KBM-7 (cell line): ENCODE data around the gene MRI1.
"Not testable (repeated sequence)": the region's sequence is repeated elsewhere in the genome, so short reads cannot be mapped to it uniquely, and the experiment has no call there.

Experiments used
- DNase-seq: peaks from one replicate; pipeline ENCODE4 v3.0.0-alpha.2; 2015
- in situ Hi-C: fragments of 300-500 bp; cut with MboI; formaldehyde crosslinking; loops from 2 replicates; pipeline ENCODE4 v1.14.3; 2020; ENCODE audit warnings: low sequenced_read_pairs, low pct_unique_long_range_greater_than_20kb, mixed read lengths

Gene MRI1

GRCh38 chr19:13757805-13758772 lies 6.2 kb upstream of the MRI1 start:
- in situ Hi-C loops, result no loop called here
- no peak for DNase-seq

- in situ Hi-C loops, result no loop called here
- DNase-seq, result no peak
Measured at GRCh38 chr19:13758795-13759194, 5.5 kb upstream of the MRI1 start.

GRCh38 chr19:13761423-13761822 lies 2.9 kb upstream of the MRI1 start:
- in situ Hi-C loops, result no loop called here
- DNase-seq, result no peak

GRCh38 chr19:13762635-13763235 lies 1.6 kb upstream of the MRI1 start:
- in situ Hi-C loops, result no loop called here

GRCh38 chr19:13763265-13763664 lies 1.1 kb upstream of the MRI1 start:
- DNase-seq, result no peak
- in situ Hi-C loops, result no loop called here

More at GRCh38 chr19:13762635-13763235, 1.6 kb upstream of the MRI1 start:
- DNase-seq, result no peak

- DNase-seq, result no peak
- in situ Hi-C loops, result no loop called here
Measured at GRCh38 chr19:13764821-13765394, 586 bp downstream of the MRI1 start.

GRCh38 chr19:13765395-13766094 lies 1.2 kb downstream of the MRI1 start:
- in situ Hi-C loops, result no loop called here
- DNase-seq, result peak; percentile 59

GRCh38 chr19:13766095-13766481 lies 1.8 kb downstream of the MRI1 start:
- no peak for DNase-seq
- in situ Hi-C loops, result no loop called here

- no peak for DNase-seq
Measured at GRCh38 chr19:13768510-13768909, 4.2 kb downstream of the MRI1 start.

GRCh38 chr19:13770013-13770635 lies 5.8 kb downstream of the MRI1 start:
- in situ Hi-C loops, result no loop called here
- DNase-seq, result no peak

More at GRCh38 chr19:13768510-13768909, 4.2 kb downstream of the MRI1 start:
- in situ Hi-C loops, result no loop called here

GRCh38 chr19:13774217-13775191 lies 10.2 kb downstream of the MRI1 start, which contains the start of gene C19orf53:
Gene C19orf53 (plus strand): TSS chr19:13774456. CDS start chr19:13774478, 22 bp downstream.
- in situ Hi-C loops, result no loop called here

GRCh38 chr19:13778398-13778797 lies 14.1 kb downstream of the MRI1 start:
- in situ Hi-C loops, result no loop called here

More at GRCh38 chr19:13774217-13775191, 10.2 kb downstream of the MRI1 start, which contains the start of gene C19orf53:
- peak; percentile 91 for DNase-seq

GRCh38 chr19:13778847-13779246 lies 14.5 kb downstream of the MRI1 start:
- in situ Hi-C loops, result no loop called here
- DNase-seq, result no peak

More at GRCh38 chr19:13778398-13778797, 14.1 kb downstream of the MRI1 start:
- DNase-seq, result no peak

GRCh38 chr19:13779794-13780193 lies 15.5 kb downstream of the MRI1 start:
- in situ Hi-C loops, result loop anchor here (10.0 kb wide), 1 partner anchor 65 kb away; no protein-coding TSS in a partner anchor
- DNase-seq, result not testable (repeated sequence)

- DNase-seq, result peak; percentile 32
Measured at GRCh38 chr19:13781547-13781946, 17.2 kb downstream of the MRI1 start.

GRCh38 chr19:13782537-13782936 lies 18.2 kb downstream of the MRI1 start:
- in situ Hi-C loops, result loop anchor here (10.0 kb wide), 1 partner anchor 62 kb away; no protein-coding TSS in a partner anchor
- no peak for DNase-seq

More at GRCh38 chr19:13781547-13781946, 17.2 kb downstream of the MRI1 start:
- in situ Hi-C loops, result loop anchor here (10.0 kb wide), 1 partner anchor 63 kb away; no protein-coding TSS in a partner anchor
